NCI-H2227 (cell line): ENCODE measurements around the gene CMTM8.
"Not testable (repeated sequence)": the region's sequence is repeated elsewhere in the genome, so short reads cannot be mapped to it uniquely, and the experiment has no call there.

Source experiments
- DNase-seq: peaks from one replicate; lab custom pipeline; 2025; ENCODE audit not compliant: unreplicated experiment; lab: John Stamatoyannopoulos, UW

Gene CMTM8

DNA sequence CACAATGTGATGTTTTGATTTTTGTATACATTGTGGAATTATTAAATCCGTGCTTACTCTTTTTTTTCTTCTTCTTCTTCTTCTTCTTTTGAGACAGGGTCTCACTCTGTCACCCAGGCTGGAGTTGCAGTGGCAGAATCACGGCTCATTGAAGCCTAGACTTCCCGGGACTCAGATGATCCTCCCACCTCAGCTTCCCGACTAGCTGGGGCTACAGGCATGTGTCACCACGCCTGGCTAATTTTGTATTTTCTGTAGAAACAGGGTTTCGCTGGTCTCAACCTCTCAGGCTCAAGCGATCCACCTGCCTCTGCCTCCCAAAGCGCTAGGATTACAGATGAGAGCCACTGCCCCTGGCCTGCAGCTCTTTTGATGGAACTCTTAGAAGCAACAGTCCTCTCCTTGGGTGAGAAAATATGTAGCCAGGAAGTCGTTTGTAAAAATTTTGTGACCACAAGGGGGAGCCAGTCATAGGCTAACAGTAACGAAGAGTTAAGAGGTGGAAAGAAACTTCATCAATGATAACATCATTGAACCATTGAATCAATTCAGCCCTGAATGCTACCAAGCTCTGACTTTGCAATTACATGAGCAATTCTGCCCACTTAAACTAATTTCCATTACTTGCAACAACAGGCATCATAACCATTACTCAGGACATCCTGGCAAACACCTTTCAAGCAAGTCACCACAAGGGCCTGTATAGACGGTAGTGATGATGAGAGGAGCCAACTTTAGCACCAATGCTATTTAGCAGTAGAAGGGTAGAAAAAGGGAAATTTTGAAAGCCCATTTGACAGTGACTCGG is 136.5 kb downstream of the CMTM8 start:
- peak; percentile 66 for DNase-seq

- no peak for DNase-seq
These were observed 137.1 kb downstream of the CMTM8 start for GRCh38 chr3:32375596-32375930.

- DNase-seq: no peak
These were observed 137.6 kb downstream of the CMTM8 start for GRCh38 chr3:32376115-32376514.

DNA sequence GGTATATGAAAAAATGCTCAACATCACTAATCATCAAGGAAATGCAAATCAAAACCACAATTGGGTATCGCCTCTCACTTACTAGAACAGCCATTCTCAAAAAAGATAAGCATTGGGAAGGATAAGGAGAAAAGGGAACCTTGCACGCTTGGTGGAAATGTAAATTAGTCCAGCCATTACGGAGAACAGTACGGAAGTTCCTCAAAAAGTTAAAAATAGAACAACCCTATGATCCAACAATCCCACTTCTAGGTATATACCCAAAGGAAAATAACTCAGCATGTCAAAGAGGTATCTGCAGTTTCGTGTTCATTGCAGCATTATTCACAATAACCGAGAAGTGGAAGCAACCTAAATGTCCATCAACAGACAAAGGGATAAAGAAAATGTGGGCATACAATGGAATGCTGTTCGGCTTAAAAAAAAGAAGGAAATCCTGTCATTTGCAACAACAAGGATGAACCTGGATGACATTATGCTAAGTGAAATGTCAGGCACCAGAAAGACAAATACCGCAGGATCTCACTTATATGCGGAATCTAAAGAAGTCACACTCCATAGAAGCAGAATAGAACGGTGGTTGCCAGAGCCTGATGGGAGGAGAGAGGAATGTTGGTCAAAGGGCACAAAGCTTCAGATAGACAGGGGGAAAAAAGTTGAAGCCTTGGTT is 141.5 kb downstream of the CMTM8 start:
- no peak for DNase-seq

DNA sequence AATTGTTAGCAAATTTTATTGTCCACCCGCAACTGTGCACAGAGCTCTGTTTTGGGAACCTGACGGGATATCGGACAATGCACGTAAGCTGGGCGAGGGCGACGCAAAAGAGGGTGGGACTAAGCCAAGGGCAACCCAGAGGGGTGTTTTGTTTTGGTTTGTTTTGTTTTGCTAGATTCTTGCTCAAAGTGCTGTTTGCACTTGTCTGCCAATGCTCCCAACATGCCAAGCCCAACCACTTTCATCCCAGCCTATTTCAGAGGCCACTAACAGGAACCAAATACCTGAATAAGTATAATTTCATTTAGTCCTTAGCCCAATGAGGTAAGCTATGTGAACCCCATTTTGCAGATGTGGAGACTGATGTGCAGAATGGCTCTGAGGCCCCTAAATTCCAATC is 143.4 kb downstream of the CMTM8 start:
- DNase-seq: no peak

DNA sequence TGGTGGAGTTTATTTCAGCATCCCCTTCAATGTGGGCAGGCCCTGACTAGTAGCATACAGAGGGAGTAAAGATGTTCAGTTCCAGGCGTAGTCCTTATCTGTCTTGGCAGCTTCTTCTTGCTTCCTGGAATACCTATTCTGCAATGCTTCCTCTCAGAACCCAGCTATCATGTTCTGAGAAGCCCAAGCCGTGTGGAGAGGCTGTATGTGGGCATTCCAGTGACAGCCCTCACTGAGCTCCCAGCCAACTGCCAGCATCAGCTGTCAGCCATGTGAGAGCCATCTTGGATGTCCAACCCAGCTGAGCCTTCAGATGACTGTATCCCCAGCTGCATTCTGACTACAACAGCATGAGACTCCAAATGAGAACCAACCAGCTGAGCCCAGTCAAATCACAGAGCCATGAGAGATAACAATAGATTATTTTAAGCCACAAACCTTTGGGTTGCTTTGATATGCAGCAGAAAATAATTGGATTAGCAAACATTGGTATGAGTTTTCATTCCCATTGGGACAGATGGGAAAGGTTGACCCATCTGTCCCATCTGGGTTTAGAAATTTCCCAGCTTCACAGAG is 144.7 kb downstream of the CMTM8 start:
- DNase-seq: no peak

DNA sequence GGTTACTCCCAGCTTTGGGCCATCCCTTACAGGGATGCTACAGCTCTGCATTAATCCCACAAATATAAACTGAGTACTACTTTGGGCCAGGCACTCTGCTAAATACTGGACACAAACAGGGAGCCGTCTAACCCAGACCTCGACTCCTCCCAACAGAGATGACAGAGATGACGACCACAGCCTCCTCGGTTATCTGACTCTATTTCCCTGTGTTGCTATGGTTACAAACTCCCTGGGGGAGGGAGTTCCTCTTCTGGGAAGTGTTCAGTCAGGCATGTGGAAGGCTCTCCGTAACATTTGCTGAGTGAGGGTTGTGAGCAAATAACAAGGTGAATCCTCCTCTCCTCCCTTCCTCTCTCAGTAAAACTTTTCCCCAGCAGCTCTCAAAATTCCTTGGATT is 146.5 kb downstream of the CMTM8 start:
- DNase-seq: no peak

DNA sequence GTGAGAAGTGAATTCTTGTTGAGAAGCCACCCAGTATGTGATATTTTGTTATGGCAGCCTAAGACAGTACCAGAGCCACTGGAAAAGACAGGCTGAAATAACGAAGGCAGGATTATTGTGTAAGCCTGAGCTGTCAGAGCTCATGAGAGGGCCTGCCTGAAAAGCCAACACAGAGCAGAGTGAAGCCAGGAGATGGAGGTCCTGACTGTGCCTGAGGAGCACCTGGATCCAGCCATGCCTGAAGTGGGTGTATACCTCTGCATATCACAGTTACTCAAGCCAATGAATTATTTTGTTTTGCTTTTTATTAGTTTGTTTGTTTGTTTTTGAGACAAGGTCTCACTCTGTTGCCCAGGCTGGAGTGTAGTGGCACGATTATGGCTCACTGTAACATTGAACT is 149.0 kb downstream of the CMTM8 start:
- DNase-seq: no peak

GRCh38 chr3:32389577-32389976 is 151.1 kb downstream of the CMTM8 start:
- not testable (repeated sequence) for DNase-seq

GRCh38 chr3:32391643-32392535 is 153.4 kb downstream of the CMTM8 start, which contains the start of gene CMTM7:
Gene CMTM7 (plus strand): TSS chr3:32391853. CDS start chr3:32391907, 54 bp downstream.
- DNase-seq: no peak

DNA sequence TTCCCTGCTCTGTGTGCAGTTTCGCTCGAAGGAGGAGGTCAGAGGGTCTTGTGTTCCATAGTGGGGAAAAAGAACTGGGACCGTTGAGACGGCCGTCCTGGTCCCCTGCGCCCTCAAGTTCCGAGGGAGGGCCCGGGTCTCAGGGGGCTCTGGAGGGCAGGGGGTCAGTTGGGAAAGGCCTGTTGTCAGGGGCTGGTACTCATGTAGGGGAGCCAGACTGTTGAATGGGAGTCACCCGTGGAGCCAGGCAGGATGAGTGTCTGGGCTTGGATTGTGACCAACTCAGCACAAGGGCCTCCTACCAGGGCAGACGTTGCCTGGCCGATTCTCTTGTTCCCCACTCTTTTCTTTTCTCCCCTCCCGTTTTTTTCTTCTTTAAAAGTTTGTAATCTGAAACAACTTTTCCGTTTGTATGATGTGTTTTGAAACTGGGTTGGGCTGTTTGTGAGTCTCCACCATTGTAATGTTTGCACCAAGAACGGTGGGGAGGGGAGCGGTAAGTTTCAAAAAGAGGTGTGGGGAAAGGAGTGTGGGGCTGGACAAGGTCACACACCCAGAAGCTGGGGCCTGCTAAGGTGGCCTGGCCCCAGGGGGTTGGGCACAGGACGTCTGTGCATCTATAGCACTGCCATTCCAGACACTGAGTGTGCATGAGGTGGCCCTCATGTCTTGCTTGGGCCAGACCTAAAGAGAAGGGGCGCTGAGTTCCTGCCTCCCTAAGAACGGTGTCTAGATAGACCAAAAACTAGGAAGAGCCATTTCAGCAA is 154.2 kb downstream of the CMTM8 start:
- no peak for DNase-seq

DNA sequence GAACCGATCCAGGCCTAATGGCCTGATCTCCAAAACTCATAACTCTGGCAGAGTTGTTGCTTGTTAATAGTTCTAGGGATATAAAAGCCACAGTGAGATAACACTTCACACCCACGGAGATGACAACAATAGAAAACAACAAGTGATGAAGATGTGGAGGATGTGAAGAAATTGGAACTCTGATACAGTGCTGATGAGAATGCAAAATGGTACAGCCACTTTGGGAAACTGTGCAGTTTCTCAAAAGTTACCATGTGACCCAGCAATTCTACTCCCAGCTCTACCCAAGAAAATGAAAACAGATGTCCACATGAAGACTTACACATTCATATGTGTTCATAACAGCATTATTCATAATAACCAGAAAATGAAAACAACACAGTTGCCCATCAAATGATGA is 157.0 kb downstream of the CMTM8 start:
- DNase-seq: no peak

DNA sequence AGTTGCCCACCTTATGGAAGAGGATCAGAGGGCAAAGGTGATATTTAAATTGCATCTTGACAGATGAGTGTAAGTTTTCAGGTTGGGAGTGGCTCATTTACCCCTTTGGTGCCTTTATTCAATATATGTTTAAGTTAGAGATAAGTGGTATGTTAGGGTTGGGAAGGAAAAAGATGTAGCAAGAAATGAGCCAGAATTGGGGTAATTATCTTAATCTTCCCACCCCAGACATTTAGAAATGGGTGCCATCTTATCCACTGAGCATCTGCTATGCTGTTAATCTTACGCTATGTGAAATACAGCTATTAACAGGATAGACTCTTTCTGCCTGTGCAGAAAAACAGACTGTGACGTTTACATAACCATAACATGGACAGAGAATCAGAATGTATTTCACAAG is 159.5 kb downstream of the CMTM8 start:
- DNase-seq: peak; percentile 10

- no peak for DNase-seq
These were observed 160.1 kb downstream of the CMTM8 start for GRCh38 chr3:32398531-32398930.

DNA sequence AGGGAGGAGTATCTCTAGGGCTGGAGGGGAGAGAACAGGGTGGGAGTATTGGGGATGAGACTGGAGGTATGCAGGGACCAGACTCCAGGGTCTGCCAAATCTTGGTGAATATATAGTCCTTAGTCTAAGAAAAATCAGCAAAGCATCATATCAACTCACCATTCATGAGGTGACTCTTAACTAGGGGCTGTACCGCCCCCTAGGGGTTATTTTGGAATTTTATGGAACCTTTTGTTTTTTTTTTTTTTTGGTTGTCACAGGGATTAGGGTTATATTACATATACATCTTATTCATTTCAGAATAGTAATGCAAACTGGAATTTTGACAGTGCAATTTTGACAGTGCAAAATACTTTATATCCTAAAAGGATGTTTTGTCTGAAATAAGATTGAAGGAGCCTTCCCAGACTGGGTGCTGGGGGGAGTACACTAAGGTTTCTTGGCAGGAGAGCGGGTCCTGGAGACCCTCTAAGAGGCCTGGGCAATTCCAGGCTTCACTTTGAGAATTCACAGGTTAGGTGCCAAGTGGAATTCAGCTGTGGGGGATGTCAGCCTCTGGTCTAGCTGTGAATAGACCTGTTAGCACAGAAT is 160.6 kb downstream of the CMTM8 start:
- peak; percentile 61 for DNase-seq

- no peak for DNase-seq
These were observed 162.6 kb downstream of the CMTM8 start for GRCh38 chr3:32401126-32401525.

GRCh38 chr3:32401556-32402081 is 163.1 kb downstream of the CMTM8 start:
- DNase-seq: peak; percentile 74

- peak; percentile 58 for DNase-seq
These were observed 165.2 kb downstream of the CMTM8 start for GRCh38 chr3:32403663-32404062.

DNA sequence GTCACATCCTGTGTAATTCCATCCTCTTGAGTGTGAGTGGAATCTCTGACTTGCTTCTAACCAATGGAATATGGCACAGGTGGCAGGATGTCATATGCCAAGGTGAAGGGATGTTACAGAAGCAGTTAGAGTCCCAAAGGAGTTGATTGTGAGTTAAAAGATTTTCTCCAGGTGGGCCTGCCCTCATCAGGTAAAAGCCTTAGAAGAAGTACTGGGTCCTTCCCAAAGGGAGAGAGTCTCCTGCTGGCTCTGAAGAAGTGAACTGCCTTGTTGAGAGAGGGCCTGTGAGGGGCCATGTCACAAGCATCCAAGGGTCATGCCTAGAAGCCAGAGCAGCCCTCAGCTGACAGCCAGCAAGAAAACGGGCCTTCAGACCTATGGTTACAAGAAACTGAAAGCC is 166.2 kb downstream of the CMTM8 start:
- no peak for DNase-seq

- DNase-seq: no peak
These were observed 166.7 kb downstream of the CMTM8 start for GRCh38 chr3:32405155-32405554.
